HG03097 (cell line): Measurements from ENCODE around the gene AGPAT2.

Source experiments
- ATAC-seq: cut with Tn5 transposase; IDR thresholded peaks from one replicate; pipeline ENCODE4 v1.9.1; 2021; ENCODE audit not compliant: unreplicated experiment, low FRiP score

The AGPAT2 gene

GRCh38 chr9:136690104-136690805, 3.0 kb upstream of the AGPAT2 start:
- ATAC-seq, result no peak

GRCh38 chr9:136689108-136689460, 1.8 kb upstream of the AGPAT2 start:
- ATAC-seq, result no peak

- no peak for ATAC-seq
Observed at GRCh38 chr9:136688274-136689107, 1.2 kb upstream of the AGPAT2 start.

- no peak for ATAC-seq
Observed at GRCh38 chr9:136687721-136688223, 515 bp upstream of the AGPAT2 start.

GRCh38 chr9:136686534-136686793, 793 bp downstream of the AGPAT2 start:
- ATAC-seq, result no peak

- no peak for ATAC-seq
Observed at GRCh38 chr9:136685790-136686533, 1.3 kb downstream of the AGPAT2 start.

- ATAC-seq, result no peak
Observed at GRCh38 chr9:136685216-136685615, 2.0 kb downstream of the AGPAT2 start.

- ATAC-seq, result no peak
Observed at GRCh38 chr9:136684799-136685198, 2.5 kb downstream of the AGPAT2 start.

GRCh38 chr9:136684339-136684738, 2.9 kb downstream of the AGPAT2 start:
- ATAC-seq, result no peak

GRCh38 chr9:136683755-136684154, 3.5 kb downstream of the AGPAT2 start:
- no peak for ATAC-seq

GRCh38 chr9:136683173-136683745, 4.0 kb downstream of the AGPAT2 start:
- no peak for ATAC-seq

GRCh38 chr9:136682710-136683109, 4.5 kb downstream of the AGPAT2 start:
- no peak for ATAC-seq

- ATAC-seq, result no peak
Observed at GRCh38 chr9:136681945-136682699, 5.1 kb downstream of the AGPAT2 start.

GRCh38 chr9:136681029-136681428, 6.2 kb downstream of the AGPAT2 start:
- no peak for ATAC-seq

- no peak for ATAC-seq
Observed at GRCh38 chr9:136679431-136679941, 7.8 kb downstream of the AGPAT2 start.

- ATAC-seq, result no peak
Observed at GRCh38 chr9:136678624-136679023, 8.6 kb downstream of the AGPAT2 start.

GRCh38 chr9:136678034-136678433, 9.2 kb downstream of the AGPAT2 start:
- ATAC-seq, result no peak

GRCh38 chr9:136676920-136677686, 10.2 kb downstream of the AGPAT2 start:
- ATAC-seq, result no peak

GRCh38 chr9:136676297-136676794, 10.9 kb downstream of the AGPAT2 start:
- no peak for ATAC-seq
